Renal pelvis (tissue), 4 donors: ENCODE data around the gene FAM72A. TPM values are rescaled to one million over a fixed set of nuclear protein-coding genes. Genes with fewer than 3 reads are reported as not detected.
"Not testable (repeated sequence)": the region's sequence is repeated elsewhere in the genome, so short reads cannot be mapped to it uniquely, and the experiment has no call there.

Experiments
- DNase-seq: peaks from one replicate; pipeline ENCODE4 v3.0.0-alpha.2; 2013
- polyA plus RNA-seq, 3 donors: library from polyadenylated mRNA; unstranded; fragments of 120-200 nt; gene quantifications; one replicate each; pipeline ENCODE4 v1.2.1, GENCODE V29; 2013; ENCODE audit not compliant: insufficient read length in 3 of 3

Gene FAM72A
- polyA plus RNA-seq, 3 donors = 4.8 to 6.6 (median 6.1) TPM

DNA sequence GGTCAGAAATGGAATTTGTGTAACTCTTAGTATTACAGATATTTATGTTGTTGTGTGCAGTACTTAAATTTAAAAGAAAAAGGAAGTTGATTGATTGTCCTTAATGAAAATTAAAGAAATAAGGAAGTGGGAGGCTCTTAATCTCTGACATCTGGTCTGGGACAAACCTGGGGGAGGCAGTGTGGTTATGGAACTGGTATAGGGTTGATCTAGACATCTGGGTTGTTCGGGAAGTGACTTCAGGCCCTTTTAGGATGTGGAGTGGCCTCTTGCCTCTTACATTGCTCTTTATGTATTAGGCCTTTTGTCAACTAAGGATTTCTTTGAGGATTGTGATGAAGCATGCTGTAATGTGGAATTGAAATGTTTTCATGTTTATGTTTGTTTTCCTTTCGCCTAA lies 16.1 kb upstream of the FAM72A start:
- DNase-seq = not testable (repeated sequence)

- DNase-seq = not testable (repeated sequence)
Observed at GRCh38 chr1:206218285-206218684, 15.6 kb upstream of the FAM72A start.

GRCh38 chr1:206215600-206216392 lies 13.2 kb upstream of the FAM72A start:
- DNase-seq = not testable (repeated sequence)

DNA sequence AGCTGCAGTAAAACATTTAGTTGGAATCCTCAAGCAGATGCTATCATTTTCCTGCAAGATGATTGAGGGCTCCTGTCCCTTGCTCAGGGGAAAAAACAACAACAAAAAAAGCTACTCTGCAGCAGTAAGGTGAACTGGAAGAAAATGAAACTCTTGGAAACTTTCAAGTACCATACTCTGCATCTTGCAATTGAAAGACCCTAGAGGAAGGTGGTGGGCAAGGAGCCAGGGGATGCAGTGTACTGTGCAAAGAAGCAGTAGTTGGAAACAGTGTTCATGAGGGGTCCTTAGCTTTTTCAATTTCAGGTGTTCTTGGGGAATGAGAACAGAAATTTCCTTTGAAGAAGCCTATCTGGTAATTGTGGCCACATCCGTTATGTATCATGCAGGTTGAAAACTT lies 8.2 kb upstream of the FAM72A start:
- DNase-seq = not testable (repeated sequence)

DNA sequence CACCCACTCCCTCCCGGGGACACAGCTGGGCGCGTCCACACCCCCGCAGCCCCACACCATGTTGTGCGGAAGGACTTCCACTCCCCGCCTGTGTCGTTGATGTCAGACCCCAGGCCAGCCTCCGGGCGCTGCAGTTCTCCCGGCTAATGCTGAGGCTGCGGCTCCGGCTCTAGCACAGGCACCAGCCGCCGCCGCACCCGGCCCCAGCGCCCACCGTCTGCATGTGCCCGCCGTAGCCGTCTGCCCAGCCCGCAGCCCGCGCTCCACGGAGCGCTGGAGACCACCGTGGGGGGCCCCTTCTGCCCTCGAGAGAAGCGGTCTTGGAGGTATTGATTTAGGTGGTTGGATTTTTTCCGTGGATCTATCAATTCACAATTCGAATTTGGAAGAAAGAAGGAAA lies 2.9 kb upstream of the FAM72A start:
- DNase-seq = not testable (repeated sequence)

DNA sequence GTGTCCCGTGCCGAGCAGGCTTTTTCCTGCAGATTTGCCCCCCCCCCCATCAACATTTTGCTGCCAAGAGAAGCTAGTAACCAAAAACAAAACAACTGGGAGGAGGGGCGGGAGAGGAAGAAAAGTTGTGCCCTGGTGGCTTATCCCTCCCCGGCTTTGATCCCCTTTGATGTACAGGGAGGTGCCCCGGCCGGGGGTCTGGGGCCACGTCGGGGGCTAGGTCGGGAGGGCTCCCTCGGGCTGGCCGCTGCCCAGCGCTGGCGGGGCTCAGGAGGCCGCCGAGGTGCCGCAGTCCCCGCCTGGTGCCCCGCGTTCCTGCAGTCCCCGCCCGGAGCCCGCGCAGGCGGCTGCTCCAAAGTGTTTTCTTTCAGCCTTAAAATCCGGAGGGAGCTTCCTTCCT lies 2.2 kb upstream of the FAM72A start:
- not testable (repeated sequence) for DNase-seq

- not testable (repeated sequence) for DNase-seq
Observed at GRCh38 chr1:206204159-206204511, 1.5 kb upstream of the FAM72A start.

GRCh38 chr1:206203364-206204158 lies 922 bp upstream of the FAM72A start, which contains the start of gene SRGAP2:
SRGAP2 (plus strand) TSS chr1:206203541; CDS start chr1:206205971, 2,430 bp downstream.
- peak; percentile 34 for DNase-seq

GRCh38 chr1:206196748-206197424 lies 5.8 kb downstream of the FAM72A start:
- DNase-seq = not testable (repeated sequence)

DNA sequence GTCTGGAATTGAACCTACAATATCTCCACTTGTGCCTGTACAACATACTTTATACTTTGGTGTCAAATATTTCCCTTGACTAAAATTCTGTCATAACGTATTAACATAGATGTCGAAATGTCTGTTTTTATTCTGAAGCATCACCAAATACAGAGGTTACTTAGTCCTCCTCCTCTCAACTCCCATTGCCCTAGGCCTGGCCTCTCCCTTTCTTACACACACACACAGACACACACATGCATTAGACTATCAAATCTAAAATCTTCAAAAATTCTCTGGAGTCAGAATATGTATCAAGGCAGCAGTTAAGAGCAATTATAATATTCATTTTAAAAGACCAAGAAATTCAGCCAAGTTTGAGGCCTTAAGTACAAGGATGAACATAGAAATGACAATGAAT lies 7.5 kb downstream of the FAM72A start:
- DNase-seq = not testable (repeated sequence)

DNA sequence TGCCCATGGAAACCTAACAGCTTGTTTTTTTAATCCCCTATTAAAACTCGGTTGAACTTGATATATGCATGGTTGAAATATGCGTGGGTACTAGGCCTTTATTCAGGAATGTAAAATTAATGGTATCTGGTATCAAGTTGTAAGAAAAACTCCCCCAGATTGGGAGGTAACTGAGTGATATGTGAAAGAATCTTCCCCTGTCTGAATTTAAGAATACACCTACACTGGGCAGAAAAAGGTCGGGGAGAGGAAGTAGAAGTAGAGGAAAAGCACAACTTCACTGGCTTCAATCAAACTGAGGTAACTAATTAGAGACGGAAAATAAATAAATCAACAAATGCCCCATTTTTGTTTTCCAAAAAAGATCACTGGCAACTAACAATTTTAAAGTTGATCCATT lies 15.8 kb downstream of the FAM72A start:
- not testable (repeated sequence) for DNase-seq

DNA sequence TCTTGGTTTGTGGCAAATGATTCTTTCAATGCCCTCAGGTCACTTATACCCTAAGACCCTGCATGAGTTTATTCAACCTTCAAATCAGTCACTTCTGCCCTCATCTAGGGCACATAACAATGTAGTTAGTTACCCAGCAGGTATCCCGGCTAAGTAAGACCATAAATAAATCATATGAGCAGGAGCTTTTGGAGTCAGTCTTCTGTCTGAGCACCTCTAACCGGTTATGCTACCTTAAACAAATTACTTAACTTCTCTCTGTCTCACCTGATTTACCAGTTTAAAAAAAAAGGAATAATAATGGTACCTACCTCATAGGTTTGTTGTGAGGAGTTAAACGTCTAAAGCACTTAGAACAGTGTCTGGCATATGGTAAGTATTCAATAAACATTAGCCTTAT lies 16.9 kb downstream of the FAM72A start:
- DNase-seq = not testable (repeated sequence)

- DNase-seq = not testable (repeated sequence)
Observed at GRCh38 chr1:206183788-206184187, 18.9 kb downstream of the FAM72A start.

DNA sequence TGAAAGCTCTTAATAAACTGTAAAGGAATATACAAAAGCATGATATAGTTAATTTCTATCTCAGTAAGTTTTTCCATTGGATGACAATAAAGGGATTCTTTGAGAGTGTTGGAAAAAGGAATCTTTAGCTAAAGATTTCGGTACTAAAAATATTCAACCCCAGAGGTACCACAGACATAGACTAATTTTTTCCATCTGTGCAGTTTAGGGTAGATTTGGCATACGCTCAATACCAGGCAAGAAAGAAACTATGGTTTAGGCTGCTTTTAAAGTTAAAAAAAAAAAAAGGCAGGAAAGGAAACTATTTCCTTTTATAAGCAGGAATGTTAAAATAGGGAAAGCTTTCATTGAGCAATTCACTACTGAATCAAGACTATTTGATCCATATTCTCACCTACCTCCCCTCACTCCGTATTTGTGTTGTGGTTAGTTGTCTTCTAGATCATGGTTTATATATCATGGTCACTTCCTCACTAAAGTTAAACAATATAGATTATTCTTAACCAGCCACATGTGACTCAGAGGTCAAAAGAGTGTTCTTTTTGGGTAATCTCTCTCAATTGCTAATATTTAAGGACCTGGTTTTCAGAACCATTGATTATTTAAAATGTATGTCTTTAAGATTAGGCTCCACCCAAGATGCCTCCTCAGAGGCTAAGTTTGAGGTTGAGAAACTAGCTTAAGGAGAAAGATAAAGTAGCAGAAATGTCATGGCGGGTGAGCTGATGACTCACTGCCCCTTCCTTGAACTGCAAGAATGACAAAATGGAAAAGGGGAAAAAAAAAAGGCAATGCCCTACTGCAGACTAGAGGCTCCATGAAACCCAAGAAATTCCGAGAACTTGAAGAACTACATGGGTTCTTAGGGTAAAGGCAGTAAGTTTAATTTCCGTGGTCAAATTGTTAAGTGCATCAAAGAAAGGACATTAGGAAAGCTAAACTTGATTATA lies 20.0 kb downstream of the FAM72A start:
- not testable (repeated sequence) for DNase-seq

GRCh38 chr1:206179666-206180065 lies 23.0 kb downstream of the FAM72A start:
- not testable (repeated sequence) for DNase-seq

DNA sequence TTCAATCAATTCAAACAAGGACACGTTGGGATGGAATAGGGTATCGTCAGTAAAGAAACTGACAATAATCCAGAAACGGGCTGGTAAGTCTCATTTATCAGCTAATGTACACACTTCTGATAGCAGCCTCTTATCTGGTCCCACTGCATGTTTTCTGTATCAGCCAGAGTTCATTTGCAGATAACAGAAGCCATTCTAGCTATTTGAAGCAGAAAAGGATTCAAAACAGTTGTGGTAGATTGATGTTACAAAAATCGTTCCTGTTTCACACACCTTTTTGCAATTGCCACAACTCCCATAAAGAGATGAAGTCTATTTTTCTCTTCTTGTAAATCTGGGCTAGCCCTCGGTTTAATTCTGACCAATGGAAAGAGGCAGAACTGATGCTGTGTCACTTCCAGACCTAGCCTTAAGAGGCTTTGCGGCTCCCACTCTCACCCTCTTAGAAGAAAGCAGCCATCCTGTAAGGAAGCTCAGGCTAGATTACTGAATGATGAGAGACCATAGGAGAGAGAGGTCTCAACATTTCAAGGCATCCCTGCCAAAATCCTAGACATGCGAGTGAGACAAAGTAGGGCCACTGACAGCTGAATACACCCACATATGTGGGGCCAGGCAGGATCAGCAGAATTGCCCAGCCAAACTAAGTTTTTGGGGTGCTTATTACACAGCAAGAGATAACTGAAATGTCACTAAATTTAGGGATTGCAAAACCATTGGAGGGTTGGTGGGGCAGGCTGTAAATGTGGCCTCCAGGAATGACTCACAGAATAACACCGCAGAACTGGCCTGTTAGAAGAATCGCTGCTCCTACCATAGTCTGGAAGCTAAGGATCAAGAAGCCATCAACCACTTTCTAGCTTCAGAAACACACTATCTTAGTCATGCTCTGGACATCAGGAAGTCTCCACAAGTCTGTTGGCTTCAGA lies 24.3 kb downstream of the FAM72A start:
- not testable (repeated sequence) for DNase-seq

- DNase-seq = not testable (repeated sequence)
Observed at GRCh38 chr1:206176114-206176502, 26.5 kb downstream of the FAM72A start.

DNA sequence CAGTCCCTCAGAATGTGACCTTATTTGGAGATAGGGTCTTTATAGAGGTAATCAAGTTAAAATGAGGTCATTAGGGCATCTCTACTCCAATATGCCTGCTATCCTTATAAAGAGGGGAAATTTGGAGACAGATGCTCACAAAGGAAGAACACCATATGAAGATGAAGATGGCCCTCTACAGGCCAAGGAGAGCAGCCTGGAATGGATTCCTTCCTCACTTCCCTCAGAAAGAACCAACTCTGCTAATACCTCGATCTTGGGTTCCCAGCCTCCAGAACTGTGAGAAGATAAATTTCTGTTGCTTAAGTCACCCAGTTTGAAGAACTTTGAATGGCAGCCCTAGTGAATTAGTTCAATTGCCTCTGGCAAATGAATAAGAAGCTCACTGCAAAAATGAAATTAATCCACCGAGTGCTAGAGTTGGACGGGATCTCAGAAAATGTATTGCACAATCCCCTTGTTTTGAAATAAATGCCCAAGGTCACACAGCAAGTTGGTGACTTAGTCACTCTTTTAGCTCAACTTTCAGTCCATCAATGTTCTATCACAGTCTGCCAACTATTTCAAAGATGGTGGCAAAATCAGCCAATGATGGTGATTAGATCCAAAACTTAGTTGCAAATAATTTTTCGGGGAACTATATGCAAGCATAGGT lies 27.1 kb downstream of the FAM72A start:
- not testable (repeated sequence) for DNase-seq

- peak; percentile 4 for DNase-seq
Observed at GRCh38 chr1:206174182-206174868, 28.3 kb downstream of the FAM72A start.
